IPS DF 19.7 (cell line): ENCODE measurements around the gene PSORS1C1.
"Not testable (repeated sequence)": the region's sequence is repeated elsewhere in the genome, so short reads cannot be mapped to it uniquely, and the experiment has no call there.

Experiments
- DNase-seq: peaks from one replicate; pipeline ENCODE4 v3.0.0-alpha.2; 2013; ENCODE audit warnings: low read depth, low spot score

PSORS1C1 gene

GRCh38 chr6:31114541-31114878 lies at the start of gene PSORS1C1:
PSORS1C1 (plus strand) TSS chr6:31114800; CDS start chr6:31129633, 14,833 bp downstream.
- DNase-seq = no peak

- no peak for DNase-seq
These were observed 49.0 kb upstream of the PSORS1C1 start for GRCh38 chr6:31065556-31065955.

GRCh38 chr6:31067028-31067427 lies 47.6 kb upstream of the PSORS1C1 start:
- not testable (repeated sequence) for DNase-seq

- DNase-seq = not testable (repeated sequence)
These were observed 46.5 kb upstream of the PSORS1C1 start for GRCh38 chr6:31067891-31068668.

- peak; percentile 56 for DNase-seq
These were observed 45.8 kb upstream of the PSORS1C1 start for GRCh38 chr6:31068669-31069340.

- peak; percentile 82 for DNase-seq
These were observed 43.8 kb upstream of the PSORS1C1 start for GRCh38 chr6:31070711-31071197.

GRCh38 chr6:31074401-31074800 lies 40.2 kb upstream of the PSORS1C1 start:
- no peak for DNase-seq

GRCh38 chr6:31075528-31075927 lies 39.1 kb upstream of the PSORS1C1 start:
- DNase-seq = no peak

GRCh38 chr6:31076611-31077010 lies 38.0 kb upstream of the PSORS1C1 start:
- DNase-seq = no peak

GRCh38 chr6:31079656-31080261 lies 34.8 kb upstream of the PSORS1C1 start:
- peak; percentile 61 for DNase-seq

GRCh38 chr6:31081872-31082271 lies 32.7 kb upstream of the PSORS1C1 start:
- DNase-seq = no peak

- peak; percentile 54 for DNase-seq
These were observed 30.8 kb upstream of the PSORS1C1 start for GRCh38 chr6:31083742-31084354.

- no peak for DNase-seq
These were observed 27.7 kb upstream of the PSORS1C1 start for GRCh38 chr6:31086788-31087440.

GRCh38 chr6:31087494-31088089 lies 27.0 kb upstream of the PSORS1C1 start:
- no peak for DNase-seq

GRCh38 chr6:31090275-31090972 lies 24.2 kb upstream of the PSORS1C1 start:
- DNase-seq = no peak

- no peak for DNase-seq
These were observed 23.6 kb upstream of the PSORS1C1 start for GRCh38 chr6:31090973-31091364.

GRCh38 chr6:31091680-31092079 lies 22.9 kb upstream of the PSORS1C1 start:
- DNase-seq = no peak

GRCh38 chr6:31092238-31092637 lies 22.4 kb upstream of the PSORS1C1 start:
- DNase-seq = no peak

GRCh38 chr6:31092769-31093505 lies 21.7 kb upstream of the PSORS1C1 start:
- DNase-seq = no peak

GRCh38 chr6:31094389-31094881 lies 20.2 kb upstream of the PSORS1C1 start:
- DNase-seq = no peak
